Measurements from ENCODE around the gene PRKCE.

DNA sequence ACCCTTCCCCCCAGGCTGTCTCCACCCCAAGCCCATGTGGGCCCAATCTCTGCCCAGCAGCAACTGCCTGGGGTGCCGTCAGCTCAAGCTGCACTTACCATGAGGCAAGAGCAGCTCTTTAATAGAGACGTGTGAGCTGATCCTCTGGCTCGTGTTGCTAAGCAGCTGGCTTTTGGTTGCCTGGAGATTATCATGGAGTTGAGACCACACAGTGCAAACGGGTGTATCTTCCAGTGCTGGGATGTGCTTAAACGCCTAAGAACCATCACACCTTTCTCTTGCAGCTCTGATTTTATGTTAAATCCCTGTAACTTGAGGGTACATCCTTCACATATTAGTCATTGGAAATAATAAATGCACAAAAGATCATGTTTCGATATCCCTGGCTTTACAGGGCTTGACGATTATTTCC, 271.1 kb downstream of the PRKCE start:
- TF ChIP-seq, protein P1, sequence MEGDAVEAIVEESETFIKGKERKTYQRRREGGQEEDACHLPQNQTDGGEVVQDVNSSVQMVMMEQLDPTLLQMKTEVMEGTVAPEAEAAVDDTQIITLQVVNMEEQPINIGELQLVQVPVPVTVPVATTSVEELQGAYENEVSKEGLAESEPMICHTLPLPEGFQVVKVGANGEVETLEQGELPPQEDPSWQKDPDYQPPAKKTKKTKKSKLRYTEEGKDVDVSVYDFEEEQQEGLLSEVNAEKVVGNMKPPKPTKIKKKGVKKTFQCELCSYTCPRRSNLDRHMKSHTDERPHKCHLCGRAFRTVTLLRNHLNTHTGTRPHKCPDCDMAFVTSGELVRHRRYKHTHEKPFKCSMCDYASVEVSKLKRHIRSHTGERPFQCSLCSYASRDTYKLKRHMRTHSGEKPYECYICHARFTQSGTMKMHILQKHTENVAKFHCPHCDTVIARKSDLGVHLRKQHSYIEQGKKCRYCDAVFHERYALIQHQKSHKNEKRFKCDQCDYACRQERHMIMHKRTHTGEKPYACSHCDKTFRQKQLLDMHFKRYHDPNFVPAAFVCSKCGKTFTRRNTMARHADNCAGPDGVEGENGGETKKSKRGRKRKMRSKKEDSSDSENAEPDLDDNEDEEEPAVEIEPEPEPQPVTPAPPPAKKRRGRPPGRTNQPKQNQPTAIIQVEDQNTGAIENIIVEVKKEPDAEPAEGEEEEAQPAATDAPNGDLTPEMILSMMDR (IDR thresholded peaks at IDR 0.05; ENCODE audit: low read depth, low read length, missing input control) = no peak
- TF ChIP-seq YY1 (IDR thresholded peaks at IDR 0.05) (no peak), SP1 (IDR thresholded peaks at IDR 0.05) (no peak), EGR1 (IDR thresholded peaks at IDR 0.05; ENCODE audit: low read depth in 2 of 2) (no peak), JUND (IDR thresholded peaks at IDR 0.05) (no peak), TAF1 (conservative IDR thresholded peaks at IDR 0.05) (no peak), GABPA (IDR thresholded peaks at IDR 0.05 in 1 of 2, conservative IDR thresholded peaks at IDR 0.05 in 1 of 2) (no peak), FOXA1 (IDR thresholded peaks at IDR 0.05) (no peak), RAD21 (IDR thresholded peaks at IDR 0.05) (no peak)
- TF ChIP-seq, protein P2, sequence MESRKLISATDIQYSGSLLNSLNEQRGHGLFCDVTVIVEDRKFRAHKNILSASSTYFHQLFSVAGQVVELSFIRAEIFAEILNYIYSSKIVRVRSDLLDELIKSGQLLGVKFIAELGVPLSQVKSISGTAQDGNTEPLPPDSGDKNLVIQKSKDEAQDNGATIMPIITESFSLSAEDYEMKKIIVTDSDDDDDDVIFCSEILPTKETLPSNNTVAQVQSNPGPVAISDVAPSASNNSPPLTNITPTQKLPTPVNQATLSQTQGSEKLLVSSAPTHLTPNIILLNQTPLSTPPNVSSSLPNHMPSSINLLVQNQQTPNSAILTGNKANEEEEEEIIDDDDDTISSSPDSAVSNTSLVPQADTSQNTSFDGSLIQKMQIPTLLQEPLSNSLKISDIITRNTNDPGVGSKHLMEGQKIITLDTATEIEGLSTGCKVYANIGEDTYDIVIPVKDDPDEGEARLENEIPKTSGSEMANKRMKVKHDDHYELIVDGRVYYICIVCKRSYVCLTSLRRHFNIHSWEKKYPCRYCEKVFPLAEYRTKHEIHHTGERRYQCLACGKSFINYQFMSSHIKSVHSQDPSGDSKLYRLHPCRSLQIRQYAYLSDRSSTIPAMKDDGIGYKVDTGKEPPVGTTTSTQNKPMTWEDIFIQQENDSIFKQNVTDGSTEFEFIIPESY (IDR thresholded peaks at IDR 0.05) = no peak
- TF ChIP-seq, protein P3, sequence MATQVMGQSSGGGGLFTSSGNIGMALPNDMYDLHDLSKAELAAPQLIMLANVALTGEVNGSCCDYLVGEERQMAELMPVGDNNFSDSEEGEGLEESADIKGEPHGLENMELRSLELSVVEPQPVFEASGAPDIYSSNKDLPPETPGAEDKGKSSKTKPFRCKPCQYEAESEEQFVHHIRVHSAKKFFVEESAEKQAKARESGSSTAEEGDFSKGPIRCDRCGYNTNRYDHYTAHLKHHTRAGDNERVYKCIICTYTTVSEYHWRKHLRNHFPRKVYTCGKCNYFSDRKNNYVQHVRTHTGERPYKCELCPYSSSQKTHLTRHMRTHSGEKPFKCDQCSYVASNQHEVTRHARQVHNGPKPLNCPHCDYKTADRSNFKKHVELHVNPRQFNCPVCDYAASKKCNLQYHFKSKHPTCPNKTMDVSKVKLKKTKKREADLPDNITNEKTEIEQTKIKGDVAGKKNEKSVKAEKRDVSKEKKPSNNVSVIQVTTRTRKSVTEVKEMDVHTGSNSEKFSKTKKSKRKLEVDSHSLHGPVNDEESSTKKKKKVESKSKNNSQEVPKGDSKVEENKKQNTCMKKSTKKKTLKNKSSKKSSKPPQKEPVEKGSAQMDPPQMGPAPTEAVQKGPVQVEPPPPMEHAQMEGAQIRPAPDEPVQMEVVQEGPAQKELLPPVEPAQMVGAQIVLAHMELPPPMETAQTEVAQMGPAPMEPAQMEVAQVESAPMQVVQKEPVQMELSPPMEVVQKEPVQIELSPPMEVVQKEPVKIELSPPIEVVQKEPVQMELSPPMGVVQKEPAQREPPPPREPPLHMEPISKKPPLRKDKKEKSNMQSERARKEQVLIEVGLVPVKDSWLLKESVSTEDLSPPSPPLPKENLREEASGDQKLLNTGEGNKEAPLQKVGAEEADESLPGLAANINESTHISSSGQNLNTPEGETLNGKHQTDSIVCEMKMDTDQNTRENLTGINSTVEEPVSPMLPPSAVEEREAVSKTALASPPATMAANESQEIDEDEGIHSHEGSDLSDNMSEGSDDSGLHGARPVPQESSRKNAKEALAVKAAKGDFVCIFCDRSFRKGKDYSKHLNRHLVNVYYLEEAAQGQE (IDR thresholded peaks at IDR 0.05) = no peak
- TF ChIP-seq, protein P4, sequence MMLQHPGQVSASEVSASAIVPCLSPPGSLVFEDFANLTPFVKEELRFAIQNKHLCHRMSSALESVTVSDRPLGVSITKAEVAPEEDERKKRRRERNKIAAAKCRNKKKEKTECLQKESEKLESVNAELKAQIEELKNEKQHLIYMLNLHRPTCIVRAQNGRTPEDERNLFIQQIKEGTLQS (IDR thresholded peaks at IDR 0.05) = no peak
- TF ChIP-seq, protein P5, sequence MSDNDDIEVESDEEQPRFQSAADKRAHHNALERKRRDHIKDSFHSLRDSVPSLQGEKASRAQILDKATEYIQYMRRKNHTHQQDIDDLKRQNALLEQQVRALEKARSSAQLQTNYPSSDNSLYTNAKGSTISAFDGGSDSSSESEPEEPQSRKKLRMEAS (IDR thresholded peaks at IDR 0.05) = no peak

Data from liver (tissue), 3 donors.